Glutamatergic neuron (in vitro differentiated cells): ENCODE results near the gene PIK3R1. TPM values are rescaled to one million over a fixed set of nuclear protein-coding genes. Genes with fewer than 3 reads are reported as not detected.

ENCODE experiments used
- DNase-seq: peaks from one replicate; pipeline ENCODE4 v3.0.0; 2022
- H3K27ac Mint-ChIP-seq: one replicate; pipeline ENCODE4 v1.8.0; 2020; ENCODE audit warnings: mild to moderate bottlenecking, mixed read lengths, inconsistent platforms; ENCODE audit not compliant: unreplicated experiment
- H3K27me3 Mint-ChIP-seq: one replicate; pipeline ENCODE4 v1.8.0; 2020; ENCODE audit warnings: mild to moderate bottlenecking, moderate library complexity, mixed read lengths, inconsistent platforms; ENCODE audit not compliant: unreplicated experiment
- H3K36me3 Mint-ChIP-seq: one replicate; pipeline ENCODE4 v1.8.0; 2020; ENCODE audit warnings: mild to moderate bottlenecking, mixed read lengths, inconsistent platforms; ENCODE audit not compliant: unreplicated experiment
- H3K4me1 Mint-ChIP-seq: one replicate; pipeline ENCODE4 v1.8.0; 2020; ENCODE audit warnings: mild to moderate bottlenecking, low read depth, mixed read lengths, inconsistent platforms; ENCODE audit not compliant: unreplicated experiment
- H3K4me3 Mint-ChIP-seq: one replicate; pipeline ENCODE4 v1.8.0; 2020; ENCODE audit warnings: mild to moderate bottlenecking, mixed read lengths, inconsistent platforms; ENCODE audit not compliant: unreplicated experiment
- H3K9me3 Mint-ChIP-seq: one replicate; pipeline ENCODE4 v1.8.0; 2020; ENCODE audit warnings: mild to moderate bottlenecking, moderate library complexity, mixed read lengths, inconsistent platforms; ENCODE audit not compliant: unreplicated experiment
- CTCF ChIP-seq: fragments of 200-600 bp; sonication (generic); IDR thresholded peaks from one replicate; pipeline ENCODE4 v1.5.0; 2021; ENCODE audit not compliant: partially characterized antibody, unreplicated experiment
- total RNA-seq: library from RNA; stranded (reverse); fragmentation: NEBNext Ultra II Directional; extraction: Animal tissue kit (Norgen Biotek cat#: 25700); gene quantifications from one replicate; pipeline ENCODE4 v1.2.1, GENCODE V29; 2021; ENCODE audit not compliant: unreplicated experiment

Gene PIK3R1
- total RNA-seq, 1 donor from 2014 or later, result 49.4 TPM

GRCh38 chr5:68178579-68178978 lies 37.0 kb upstream of the PIK3R1 start:
- H3K36me3 Mint-ChIP-seq, result no peaks in the 10 kb centered on the region
- no peaks in the 10 kb centered on the region for H3K27me3 Mint-ChIP-seq
- no peak overlapping the region for H3K27ac Mint-ChIP-seq
- DNase-seq, result no peak
- no peak overlapping the region for H3K4me3 Mint-ChIP-seq
- H3K9me3 Mint-ChIP-seq, result peaks cover 1% of the 10 kb centered on the region
- no peak for TF ChIP-seq CTCF
- H3K4me1 Mint-ChIP-seq, result no peaks in the 10 kb centered on the region

DNA sequence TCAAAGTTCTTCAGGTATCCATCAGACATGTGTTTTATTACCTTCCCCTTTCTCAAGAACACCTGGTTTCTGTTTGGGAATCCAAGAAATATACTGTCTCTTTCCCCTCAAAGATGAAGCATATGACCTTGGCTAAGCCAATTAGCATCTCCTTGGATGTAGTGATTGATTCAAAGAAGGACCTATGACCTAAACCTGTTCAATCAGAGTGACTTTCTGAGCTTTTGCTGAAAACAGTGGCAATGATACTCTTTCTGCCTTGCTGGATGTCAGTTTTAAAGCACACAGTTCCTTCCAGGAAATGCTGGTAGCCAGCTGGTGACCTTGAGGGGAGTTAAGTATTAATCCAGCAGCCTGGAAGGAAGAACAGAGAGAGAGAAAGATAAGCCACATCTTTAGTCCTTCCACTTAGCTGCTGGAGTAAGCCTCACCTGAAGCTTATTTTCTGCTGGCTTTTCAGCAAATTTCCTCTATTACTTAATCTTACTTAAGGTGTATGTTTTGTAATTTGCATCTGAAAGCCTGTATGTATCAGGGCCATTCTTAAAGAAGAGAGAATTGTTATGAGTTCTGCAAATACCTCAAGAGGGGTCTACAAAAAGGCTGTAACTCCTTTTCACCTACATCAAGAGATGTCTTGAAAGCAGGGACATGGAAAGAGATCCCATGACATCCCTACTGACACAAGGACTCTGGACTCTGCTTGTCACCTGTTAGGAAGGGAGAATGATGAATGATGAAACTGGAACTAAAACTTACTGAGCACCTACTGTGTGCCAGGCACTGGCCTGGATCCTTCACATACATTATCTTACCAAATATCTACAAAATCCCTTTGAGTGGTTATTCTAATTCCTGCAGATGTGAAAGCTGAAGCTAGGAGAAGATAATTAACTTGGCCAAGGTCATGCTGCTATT lies 35.2 kb upstream of the PIK3R1 start:
- Mint-ChIP-seq H3K27ac (no peak overlapping the region), H3K4me1 (no peaks in the 10 kb centered on the region), H3K4me3 (no peak overlapping the region), H3K36me3 (no peaks in the 10 kb centered on the region), H3K27me3 (no peaks in the 10 kb centered on the region), H3K9me3 (peaks cover 1% of the 10 kb centered on the region)
- no peak for DNase-seq
- TF ChIP-seq CTCF, result no peak

- Mint-ChIP-seq H3K27ac (no peak overlapping the region), H3K4me1 (no peaks in the 10 kb centered on the region), H3K9me3 (peaks cover 1% of the 10 kb centered on the region), H3K27me3 (no peaks in the 10 kb centered on the region), H3K4me3 (no peak overlapping the region), H3K36me3 (no peaks in the 10 kb centered on the region)
- DNase-seq, result no peak
- TF ChIP-seq CTCF, result no peak
Observed at GRCh38 chr5:68181039-68181599, 34.4 kb upstream of the PIK3R1 start.

- no peak for TF ChIP-seq CTCF
- no peaks in the 10 kb centered on the region for H3K27me3 Mint-ChIP-seq
- H3K36me3 Mint-ChIP-seq, result no peaks in the 10 kb centered on the region
- no peak for DNase-seq
- peaks cover 1% of the 10 kb centered on the region for H3K9me3 Mint-ChIP-seq
- H3K4me1 Mint-ChIP-seq, result no peaks in the 10 kb centered on the region
- H3K4me3 Mint-ChIP-seq, result no peak overlapping the region
- no peak overlapping the region for H3K27ac Mint-ChIP-seq
Observed at GRCh38 chr5:68182094-68182493, 33.5 kb upstream of the PIK3R1 start.

DNA sequence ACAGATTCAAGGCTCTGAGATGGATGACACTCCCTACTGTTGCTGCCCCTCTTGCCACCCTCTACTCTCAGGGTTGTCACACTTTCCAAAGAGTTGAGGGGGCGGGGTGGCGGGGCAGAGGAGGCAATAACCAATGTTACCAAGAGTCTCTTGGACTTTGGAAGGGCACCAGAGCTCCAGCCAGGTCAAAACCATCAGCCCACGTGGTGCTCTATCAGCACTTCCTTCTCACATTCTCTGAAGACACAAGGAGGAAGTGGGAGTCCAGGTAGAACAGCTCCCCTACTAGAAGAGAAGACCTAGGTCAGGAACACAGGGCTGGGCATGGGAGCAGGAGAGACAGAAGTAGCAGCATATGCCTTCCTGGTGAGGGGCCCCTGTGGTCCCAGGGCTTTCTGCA lies 33.0 kb upstream of the PIK3R1 start:
- TF ChIP-seq CTCF, result no peak
- DNase-seq, result no peak

More for the DNA sequence above, 33.0 kb upstream of the PIK3R1 start:
- peaks cover 2% of the 10 kb centered on the region for H3K27me3 Mint-ChIP-seq
- peaks cover 4% of the 10 kb centered on the region for H3K9me3 Mint-ChIP-seq
- no peaks in the 10 kb centered on the region for H3K36me3 Mint-ChIP-seq
- no peak overlapping the region for H3K27ac Mint-ChIP-seq
- no peak overlapping the region for H3K4me3 Mint-ChIP-seq
- H3K4me1 Mint-ChIP-seq, result no peaks in the 10 kb centered on the region
